HEK293 (cell line): ENCODE results near the gene DYNC1LI1.

Experiments
- CTCF ChIA-PET: fragments of 350-600 bp; formaldehyde crosslinking; extraction: SDS; loops from one replicate; lab custom pipeline; 2021; ENCODE audit warnings: antibody characterized with exemption; lab: Yijun Ruan, JAX
- POLR2A ChIA-PET: fragments of 300-600 bp; formaldehyde crosslinking; extraction: SDS; loops from one replicate; lab custom pipeline; 2020; ENCODE audit warnings: antibody characterized with exemption, inconsistent platforms; lab: Yijun Ruan, JAX
- H3K27ac ChIP-seq: fragments of 200-500 bp; sonication (Bioruptor generic); 2 replicates; pipeline ENCODE4 v1.5.1; 2014; ENCODE audit warnings: low read depth, low read length, control low read depth, inconsistent platforms; ENCODE audit errors: extremely low read depth
- H3K36me3 ChIP-seq, 2 experiments: fragments of 200-500 bp in 1 of 2; sonication (Bioruptor generic) in 1 of 2; 1 replicate in 1 of 2; 2 replicates in 1 of 2; pipeline ENCODE4 v1.5.1; 2014 to 2017; ENCODE audit warnings: inconsistent platforms in 2 of 2, low read length in 2 of 2; ENCODE audit not compliant: control insufficient read depth in 2 of 2, insufficient read depth in 1 of 2
- H3K4me1 ChIP-seq: fragments of 200-500 bp; sonication (Bioruptor generic); 2 replicates; pipeline ENCODE4 v1.5.1; 2014; ENCODE audit warnings: mild to moderate bottlenecking, low read length, inconsistent platforms; ENCODE audit not compliant: control insufficient read depth, insufficient read depth
- H3K4me3 ChIP-seq: 2 replicates; pipeline ENCODE4 v1.5.1; 2011; ENCODE audit warnings: low read depth, mild to moderate bottlenecking, control low read depth, low read length, moderate library complexity
- H3K9me3 ChIP-seq: fragments of 200-500 bp; sonication (Bioruptor generic); 2 replicates; pipeline ENCODE4 v1.5.1; 2014; ENCODE audit warnings: low read depth, low read length, inconsistent platforms; ENCODE audit not compliant: control insufficient read depth, insufficient read depth
- GLI2 ChIP-seq: fragments of 450-650 bp; formaldehyde crosslinking; IDR thresholded peaks from 2 replicates; pipeline ENCODE4; 2017; ENCODE audit warnings: missing biosample characterization, missing genetic modification characterization, low read depth, borderline replicate concordance
- INSM2 ChIP-seq: fragments of 450-650 bp; formaldehyde crosslinking; IDR thresholded peaks from 2 replicates; pipeline ENCODE4 v1.5.1; 2016; ENCODE audit warnings: missing biosample characterization, missing genetic modification characterization
- KLF7 ChIP-seq: fragments of 450-650 bp; formaldehyde crosslinking; IDR thresholded peaks from 2 replicates; pipeline ENCODE4 v1.5.1; 2016; ENCODE audit warnings: missing biosample characterization, missing genetic modification characterization, borderline replicate concordance
- KLF8 ChIP-seq: fragments of 450-650 bp; formaldehyde crosslinking; IDR thresholded peaks from 2 replicates; pipeline ENCODE4 v1.5.1; 2016; ENCODE audit warnings: missing biosample characterization, missing genetic modification characterization
- MZF1 ChIP-seq: fragments of 450-650 bp; formaldehyde crosslinking; IDR thresholded peaks from 2 replicates; pipeline ENCODE4 v1.5.1; 2017; ENCODE audit warnings: missing biosample characterization, missing genetic modification characterization, borderline replicate concordance
- OVOL3 ChIP-seq: fragments of 450-650 bp; formaldehyde crosslinking; IDR thresholded peaks from 2 replicates; pipeline ENCODE4 v1.5.1; 2016; ENCODE audit warnings: missing biosample characterization, missing genetic modification characterization
- TCF7L2 ChIP-seq: IDR thresholded peaks from 2 replicates; pipeline ENCODE4 v1.6.1; 2011; ENCODE audit warnings: low read depth, mild to moderate bottlenecking, inconsistent platforms, low read length, moderate library complexity, borderline replicate concordance
- ZNF18 ChIP-seq: fragments of 450-650 bp; formaldehyde crosslinking; IDR thresholded peaks from 2 replicates; pipeline ENCODE4 v1.5.1; 2016; ENCODE audit warnings: missing biosample characterization, missing genetic modification characterization
- ZNF341 ChIP-seq: fragments of 450-650 bp; formaldehyde crosslinking; IDR thresholded peaks from 2 replicates; pipeline ENCODE4; 2016; ENCODE audit warnings: low read depth, missing biosample characterization, missing genetic modification characterization
- ZNF423 ChIP-seq: fragments of 450-650 bp; formaldehyde crosslinking; IDR thresholded peaks from 2 replicates; pipeline ENCODE4 v1.5.1; 2016; ENCODE audit warnings: missing biosample characterization, missing genetic modification characterization
- ZNF626 ChIP-seq: fragments of 450-650 bp; sonication (Bioruptor Pico); formaldehyde crosslinking; IDR thresholded peaks from 2 replicates; pipeline ENCODE4 v1.5.1; 2018; ENCODE audit warnings: missing biosample characterization, missing genetic modification characterization, inconsistent platforms
- ZNF707 ChIP-seq: fragments of 450-650 bp; formaldehyde crosslinking; IDR thresholded peaks from 2 replicates; pipeline ENCODE4 v1.5.1; 2016; ENCODE audit warnings: missing biosample characterization, missing genetic modification characterization
- ZNF785 ChIP-seq: fragments of 450-650 bp; formaldehyde crosslinking; IDR thresholded peaks from 2 replicates; pipeline ENCODE4 v1.5.1; 2016; ENCODE audit warnings: missing biosample characterization, missing genetic modification characterization
- TF ChIP-seq, protein P1 (sequence below): fragments of 450-650 bp; formaldehyde crosslinking; IDR thresholded peaks from 2 replicates; pipeline ENCODE4 v1.5.1; 2017; ENCODE audit warnings: missing biosample characterization, missing genetic modification characterization
- TF ChIP-seq, protein P2 (sequence below): fragments of 450-650 bp; formaldehyde crosslinking; IDR thresholded peaks from 2 replicates; pipeline ENCODE4 v1.5.1; 2016; ENCODE audit warnings: missing biosample characterization, missing genetic modification characterization, low read depth
- TF ChIP-seq, protein P3 (sequence below): fragments of 450-650 bp; formaldehyde crosslinking; IDR thresholded peaks from 2 replicates; pipeline ENCODE4 v1.5.1; 2016; ENCODE audit warnings: missing biosample characterization, missing genetic modification characterization

Gene DYNC1LI1

GRCh38 chr3:32544894-32545293, 25.8 kb downstream of the DYNC1LI1 start:
- POLR2A ChIA-PET: no interaction called here
- peaks cover 0 to 8% of the 10 kb centered on the region in 2 experiments; a peak in 2 of 3 replicates for H3K36me3 ChIP-seq

More at GRCh38 chr3:32544894-32545293, 25.8 kb downstream of the DYNC1LI1 start:
- Histone ChIP-seq H3K4me1 (no peaks in the 10 kb centered on the region), H3K9me3 (no peaks in the 10 kb centered on the region), H3K4me3 (no peak overlapping the region), H3K27ac (no peak overlapping the region)
- TF ChIP-seq OVOL3: no peak
- TF ChIP-seq GLI2 (tag by site-specific recombination): no peak
- TF ChIP-seq INSM2 (tag by site-specific recombination): no peak
- TF ChIP-seq ZNF423 (tag by site-specific recombination): no peak
- TF ChIP-seq MZF1 (tag by site-specific recombination): no peak
- TF ChIP-seq KLF7 (tag by site-specific recombination): no peak
- TF ChIP-seq TCF7L2: no peak
- TF ChIP-seq, protein P1, sequence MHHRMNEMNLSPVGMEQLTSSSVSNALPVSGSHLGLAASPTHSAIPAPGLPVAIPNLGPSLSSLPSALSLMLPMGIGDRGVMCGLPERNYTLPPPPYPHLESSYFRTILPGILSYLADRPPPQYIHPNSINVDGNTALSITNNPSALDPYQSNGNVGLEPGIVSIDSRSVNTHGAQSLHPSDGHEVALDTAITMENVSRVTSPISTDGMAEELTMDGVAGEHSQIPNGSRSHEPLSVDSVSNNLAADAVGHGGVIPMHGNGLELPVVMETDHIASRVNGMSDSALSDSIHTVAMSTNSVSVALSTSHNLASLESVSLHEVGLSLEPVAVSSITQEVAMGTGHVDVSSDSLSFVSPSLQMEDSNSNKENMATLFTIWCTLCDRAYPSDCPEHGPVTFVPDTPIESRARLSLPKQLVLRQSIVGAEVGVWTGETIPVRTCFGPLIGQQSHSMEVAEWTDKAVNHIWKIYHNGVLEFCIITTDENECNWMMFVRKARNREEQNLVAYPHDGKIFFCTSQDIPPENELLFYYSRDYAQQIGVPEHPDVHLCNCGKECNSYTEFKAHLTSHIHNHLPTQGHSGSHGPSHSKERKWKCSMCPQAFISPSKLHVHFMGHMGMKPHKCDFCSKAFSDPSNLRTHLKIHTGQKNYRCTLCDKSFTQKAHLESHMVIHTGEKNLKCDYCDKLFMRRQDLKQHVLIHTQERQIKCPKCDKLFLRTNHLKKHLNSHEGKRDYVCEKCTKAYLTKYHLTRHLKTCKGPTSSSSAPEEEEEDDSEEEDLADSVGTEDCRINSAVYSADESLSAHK (tag by site-specific recombination): no peak
- TF ChIP-seq KLF8: no peak
- TF ChIP-seq ZNF18 (tag by site-specific recombination): no peak
- no peak for TF ChIP-seq ZNF785 (tag by site-specific recombination)
- no peak for TF ChIP-seq ZNF626 (tag by site-specific recombination)
- TF ChIP-seq, protein P2, sequence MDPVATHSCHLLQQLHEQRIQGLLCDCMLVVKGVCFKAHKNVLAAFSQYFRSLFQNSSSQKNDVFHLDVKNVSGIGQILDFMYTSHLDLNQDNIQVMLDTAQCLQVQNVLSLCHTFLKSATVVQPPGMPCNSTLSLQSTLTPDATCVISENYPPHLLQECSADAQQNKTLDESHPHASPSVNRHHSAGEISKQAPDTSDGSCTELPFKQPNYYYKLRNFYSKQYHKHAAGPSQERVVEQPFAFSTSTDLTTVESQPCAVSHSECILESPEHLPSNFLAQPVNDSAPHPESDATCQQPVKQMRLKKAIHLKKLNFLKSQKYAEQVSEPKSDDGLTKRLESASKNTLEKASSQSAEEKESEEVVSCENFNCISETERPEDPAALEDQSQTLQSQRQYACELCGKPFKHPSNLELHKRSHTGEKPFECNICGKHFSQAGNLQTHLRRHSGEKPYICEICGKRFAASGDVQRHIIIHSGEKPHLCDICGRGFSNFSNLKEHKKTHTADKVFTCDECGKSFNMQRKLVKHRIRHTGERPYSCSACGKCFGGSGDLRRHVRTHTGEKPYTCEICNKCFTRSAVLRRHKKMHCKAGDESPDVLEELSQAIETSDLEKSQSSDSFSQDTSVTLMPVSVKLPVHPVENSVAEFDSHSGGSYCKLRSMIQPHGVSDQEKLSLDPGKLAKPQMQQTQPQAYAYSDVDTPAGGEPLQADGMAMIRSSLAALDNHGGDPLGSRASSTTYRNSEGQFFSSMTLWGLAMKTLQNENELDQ (tag by site-specific recombination): no peak
- no peak for TF ChIP-seq ZNF341 (tag by site-specific recombination)
- TF ChIP-seq, protein P3, sequence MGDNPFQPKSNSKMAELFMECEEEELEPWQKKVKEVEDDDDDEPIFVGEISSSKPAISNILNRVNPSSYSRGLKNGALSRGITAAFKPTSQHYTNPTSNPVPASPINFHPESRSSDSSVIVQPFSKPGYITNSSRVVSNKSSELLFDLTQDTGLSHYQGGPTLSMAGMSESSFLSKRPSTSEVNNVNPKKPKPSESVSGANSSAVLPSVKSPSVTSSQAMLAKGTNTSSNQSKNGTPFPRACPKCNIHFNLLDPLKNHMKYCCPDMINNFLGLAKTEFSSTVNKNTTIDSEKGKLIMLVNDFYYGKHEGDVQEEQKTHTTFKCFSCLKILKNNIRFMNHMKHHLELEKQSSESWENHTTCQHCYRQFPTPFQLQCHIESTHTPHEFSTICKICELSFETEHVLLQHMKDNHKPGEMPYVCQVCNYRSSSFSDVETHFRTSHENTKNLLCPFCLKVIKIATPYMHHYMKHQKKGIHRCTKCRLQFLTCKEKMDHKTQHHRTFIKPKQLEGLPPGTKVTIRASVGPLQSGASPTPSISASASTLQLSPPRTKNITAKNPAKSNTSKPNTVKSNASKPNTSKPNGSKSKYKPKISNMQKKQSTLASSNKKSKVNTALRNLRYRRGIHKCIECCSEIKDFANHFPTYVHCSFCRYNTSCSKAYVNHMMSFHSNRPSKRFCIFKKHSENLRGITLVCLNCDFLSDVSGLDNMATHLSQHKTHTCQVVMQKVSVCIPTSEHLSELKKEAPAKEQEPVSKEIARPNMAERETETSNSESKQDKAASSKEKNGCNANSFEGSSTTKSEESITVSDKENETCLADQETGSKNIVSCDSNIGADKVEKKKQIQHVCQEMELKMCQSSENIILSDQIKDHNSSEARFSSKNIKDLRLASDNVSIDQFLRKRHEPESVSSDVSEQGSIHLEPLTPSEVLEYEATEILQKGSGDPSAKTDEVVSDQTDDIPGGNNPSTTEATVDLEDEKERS (tag by site-specific recombination): no peak
- TF ChIP-seq ZNF707 (tag by site-specific recombination): no peak
- CTCF ChIA-PET: no interaction called here
